Cerebellar cortex (tissue), 1 donor: ENCODE data around the gene SELL.
"Not testable (repeated sequence)": the region's sequence is repeated elsewhere in the genome, so short reads cannot be mapped to it uniquely, and the experiment has no call there.

ENCODE experiments used
- DNase-seq: peaks from one replicate; pipeline ENCODE4 v3.0.0-alpha.2; 2015; ENCODE audit warnings: low spot score

The SELL gene

GRCh38 chr1:169667699-169668596 lies 43.5 kb downstream of the SELL start:
- DNase-seq: not testable (repeated sequence)

GRCh38 chr1:169667227-169667639 lies 44.2 kb downstream of the SELL start:
- DNase-seq: not testable (repeated sequence)

GRCh38 chr1:169662680-169663079 lies 48.7 kb downstream of the SELL start:
- not testable (repeated sequence) for DNase-seq

DNA sequence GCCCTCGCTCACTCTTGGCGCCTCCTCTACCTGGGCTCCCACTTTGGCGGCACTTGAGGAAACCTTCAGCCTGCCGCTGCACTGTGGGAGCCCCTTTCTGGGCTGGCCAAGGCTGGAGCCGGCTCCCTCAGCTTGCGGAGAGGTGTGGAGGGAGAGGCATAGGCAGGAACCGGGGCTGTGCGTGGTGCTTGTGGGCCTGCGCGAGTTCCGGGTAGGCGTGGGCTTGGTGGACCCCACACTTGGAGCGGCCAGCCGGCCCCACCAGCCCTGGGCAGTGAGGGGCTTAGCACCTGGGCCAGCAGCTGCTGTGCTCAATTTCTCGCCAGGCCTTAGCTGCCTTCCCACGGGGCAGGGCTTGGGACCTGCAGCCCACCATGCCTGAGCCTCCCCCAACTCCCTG lies 50.4 kb downstream of the SELL start:
- DNase-seq: not testable (repeated sequence)

GRCh38 chr1:169658777-169659176 lies 52.6 kb downstream of the SELL start:
- DNase-seq: not testable (repeated sequence)

DNA sequence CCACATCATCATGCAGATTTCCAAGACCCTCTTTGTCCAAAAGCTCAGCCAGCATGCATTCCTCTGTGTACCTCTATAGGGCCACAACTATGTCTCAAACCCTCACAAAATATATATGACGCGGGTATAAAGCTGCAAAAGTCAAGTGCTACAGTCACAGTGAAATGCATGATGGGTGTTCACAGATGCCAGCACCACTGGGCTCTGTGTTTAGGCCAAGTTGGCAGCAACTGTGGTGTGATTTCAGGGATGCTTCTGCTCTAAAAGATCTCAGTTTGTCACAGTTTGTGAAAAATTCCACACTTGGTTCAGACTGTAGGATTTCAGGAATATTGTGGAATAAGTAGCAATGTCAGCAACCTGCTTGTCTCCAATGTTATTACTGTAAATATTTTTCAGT lies 57.5 kb downstream of the SELL start:
- DNase-seq: no peak

- no peak for DNase-seq
Observed at GRCh38 chr1:169651035-169651434, 60.4 kb downstream of the SELL start.

DNA sequence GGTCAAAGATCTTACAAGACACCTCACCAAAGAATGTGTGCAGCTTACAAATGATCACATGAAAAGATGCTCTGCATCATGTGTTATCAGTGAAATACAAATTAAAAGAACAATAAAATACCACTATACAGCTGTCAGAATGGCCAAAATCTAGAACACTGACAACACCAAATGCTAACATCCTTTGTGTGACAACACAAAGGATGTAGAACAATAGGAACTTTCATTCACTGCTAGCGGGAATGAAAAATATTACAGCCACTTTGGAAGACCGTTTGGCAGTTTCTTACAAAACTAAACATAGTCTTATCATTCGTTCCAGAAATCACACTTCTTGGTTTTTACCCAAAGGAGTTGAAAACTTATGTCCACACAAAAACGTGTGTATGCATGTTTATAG lies 60.9 kb downstream of the SELL start:
- DNase-seq: no peak

DNA sequence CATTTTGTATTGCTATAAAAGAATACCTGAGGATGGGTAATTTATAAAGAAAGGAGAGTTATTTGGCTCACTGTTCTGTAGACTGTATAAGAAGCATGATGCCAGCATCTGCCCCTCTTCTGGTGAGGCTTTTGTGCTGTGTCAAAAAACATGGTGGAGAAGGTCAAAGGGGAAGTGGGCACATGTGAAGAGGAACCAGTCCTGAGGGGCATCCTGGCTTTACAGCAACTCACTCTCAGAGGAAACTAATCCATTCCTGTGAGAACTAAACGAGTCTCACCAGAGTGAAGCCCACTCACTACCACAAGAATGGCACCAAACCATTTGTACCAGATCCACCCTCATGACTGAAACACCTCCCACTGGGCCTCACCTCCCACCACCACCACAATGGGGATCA lies 62.7 kb downstream of the SELL start:
- DNase-seq: no peak

- no peak for DNase-seq
Observed at GRCh38 chr1:169648187-169648586, 63.2 kb downstream of the SELL start.

DNA sequence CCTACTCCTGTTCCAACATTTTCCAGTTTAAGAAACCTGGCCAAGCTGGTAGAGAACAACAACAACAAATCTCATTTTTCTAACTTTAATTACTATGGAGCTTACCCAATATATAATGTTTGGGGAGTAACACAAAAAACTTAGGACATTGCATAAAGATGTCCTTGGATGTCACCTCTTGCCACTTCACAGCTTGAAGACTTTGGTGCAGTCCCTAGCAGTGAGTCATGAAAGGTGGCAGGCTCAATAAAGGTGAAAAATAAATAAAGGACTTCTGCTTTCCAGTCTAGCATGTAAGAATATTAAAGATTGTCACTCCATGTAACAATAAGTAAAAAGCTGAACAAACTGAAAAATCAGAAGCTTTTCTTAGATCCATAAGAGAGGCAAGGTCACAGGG lies 63.9 kb downstream of the SELL start:
- DNase-seq: no peak

GRCh38 chr1:169644297-169644696 lies 67.1 kb downstream of the SELL start:
- DNase-seq: no peak
